ENCODE measurements around the gene DNAJC4. TPM values are rescaled to one million over a fixed set of nuclear protein-coding genes. Genes with fewer than 3 reads are reported as not detected.

Gene DNAJC4
- total and polyA plus RNA-seq, 9 of the 15 experiments (the other 6 are each of a cell fraction or from before 2014, with no cell fraction given) = 4.0 to 32.6 (median 19.9) TPM

GRCh38 chr11:64269540-64270220 is 39.3 kb downstream of the DNAJC4 start (continued):
- TF ChIP-seq PREB (CRISPR knock-in tag; IDR thresholded peaks at IDR 0.05) (peak; percentile 88), ZNF431 (CRISPR knock-in tag; IDR thresholded peaks at IDR 0.05) (no peak), ZNF639 (CRISPR knock-in tag; conservative IDR thresholded peaks at IDR 0.05 in 1 of 2, IDR thresholded peaks at IDR 0.05 in 1 of 2) (no peak), ZNF384 (IDR thresholded peaks at IDR 0.05; ENCODE audit: low read depth, low read length) (no peak), ZNF134 (CRISPR knock-in tag; conservative IDR thresholded peaks at IDR 0.05) (no peak), ATF2 (CRISPR knock-in tag; IDR thresholded peaks at IDR 0.05) (0 out of 2 replicates have a peak, but pooled peaks have one; percentile 58), RFX5 (IDR thresholded peaks at IDR 0.05; ENCODE audit: low read depth, low read length) (0 out of 2 replicates have a peak, but pooled peaks have one; percentile 12), TARDBP (IDR thresholded peaks at IDR 0.05) (no peak), ZSCAN32 (CRISPR knock-in tag; IDR thresholded peaks at IDR 0.05) (peak; percentile 45), HEY1 (CRISPR knock-in tag; IDR thresholded peaks at IDR 0.05; ENCODE audit: borderline replicate concordance) (no peak), NFIX (CRISPR knock-in tag; IDR thresholded peaks at IDR 0.05; ENCODE audit: low read depth) (no peak), POU5F1 (IDR thresholded peaks at IDR 0.05; ENCODE audit: borderline replicate concordance, low read depth, low read length, partially characterized antibody) (peak; percentile 88), ZNF707 (CRISPR knock-in tag; conservative IDR thresholded peaks at IDR 0.05) (no peak)
